Measurements from ENCODE around the gene SNRNP40.

GRCh38 chr1:31231802-31232201 is 64.8 kb downstream of the SNRNP40 start:
- TF ChIP-seq CTCF (optimal IDR thresholded peaks at IDR 0.05 in 1 of 3, IDR thresholded peaks at IDR 0.05 in 1 of 3, conservative IDR thresholded peaks at IDR 0.05 in 1 of 3; ENCODE audit: extremely low read depth in 1 of 3, insufficient read depth in 2 of 3, low read length in 3 of 3) (no peak), EZH2 (IDR thresholded peaks at IDR 0.05; ENCODE audit: low read length) (no peak)

Data from keratinocyte (primary cell).